ENCODE measurements around the gene AKAP7. TPM values are rescaled to one million over a fixed set of nuclear protein-coding genes. Genes with fewer than 3 reads are reported as not detected.

AKAP7 gene
- total and polyA plus RNA-seq, 12 donors = 1.8 to 15.4 (median 8.7) TPM

- WGBS, 2 donors = 76% methylated on average over 5 of the region's 5 CpGs
- Histone ChIP-seq H3K4me3 (no peak overlapping the region), H3K36me3 (no peaks in the 10 kb centered on the region), H3K4me1 (no peaks in the 10 kb centered on the region), H3K27me3 (no peaks in the 10 kb centered on the region), H3K9me3 (peaks cover 0 to 13% (median 0%) of the 10 kb centered on the region in 11 donors), H3K27ac (no peak overlapping the region)
- no peak for TF ChIP-seq CTCF (IDR thresholded peaks at IDR 0.05)
- intact Hi-C loops (cut with DNase I) = no loop called here
- ATAC-seq (no peak), DNase-seq (no peak)
Observed at GRCh38 chr6:131101911-131102680, 33.2 kb upstream of the AKAP7 start.

GRCh38 chr6:131103296-131103695 is 32.0 kb upstream of the AKAP7 start:
- Histone ChIP-seq H3K36me3 (no peaks in the 10 kb centered on the region), H3K4me1 (no peaks in the 10 kb centered on the region), H3K9me3 (peaks cover 0 to 12% (median 0%) of the 10 kb centered on the region in 11 donors), H3K27me3 (no peaks in the 10 kb centered on the region), H3K4me3 (no peak overlapping the region), H3K27ac (no peak overlapping the region)
- no peak for ATAC-seq
- intact Hi-C loops (cut with DNase I) = no loop called here
- no peak for TF ChIP-seq CTCF (IDR thresholded peaks at IDR 0.05)
- WGBS, 2 donors = 80 to 83% methylated on average over 4 of the region's 4 CpGs
- DNase-seq = no peak

- H3K27ac ChIP-seq = no peak overlapping the region
- intact Hi-C loops (cut with DNase I) = no loop called here
- WGBS, 2 donors = 89 to 93% methylated on average over 1 of the region's 1 CpG
- no peaks in the 10 kb centered on the region for H3K36me3 ChIP-seq
- H3K4me3 ChIP-seq = no peak overlapping the region
- no peak for DNase-seq
- no peaks in the 10 kb centered on the region for H3K4me1 ChIP-seq
- H3K9me3 ChIP-seq = peaks cover 0 to 12% (median 0%) of the 10 kb centered on the region in 11 donors
- no peak for TF ChIP-seq CTCF (IDR thresholded peaks at IDR 0.05)
- ATAC-seq = peak in 1 of 8 donors; percentile 11
- no peaks in the 10 kb centered on the region for H3K27me3 ChIP-seq
Observed at GRCh38 chr6:131103901-131104300, 31.4 kb upstream of the AKAP7 start.

GRCh38 chr6:131107151-131107550 is 28.1 kb upstream of the AKAP7 start:
- no peaks in the 10 kb centered on the region for H3K4me1 ChIP-seq
- intact Hi-C loops (cut with DNase I) = no loop called here
- ATAC-seq = peak in 3 of 8 donors; percentile 34 to 70 (median 46)

More at GRCh38 chr6:131107151-131107550, 28.1 kb upstream of the AKAP7 start:
- no peak for TF ChIP-seq CTCF (IDR thresholded peaks at IDR 0.05)
- H3K36me3 ChIP-seq = no peaks in the 10 kb centered on the region
- H3K9me3 ChIP-seq = no peaks in the 10 kb centered on the region
- H3K4me3 ChIP-seq = no peak overlapping the region
- 60 to 62% methylated on average over 1 of the region's 1 CpG for WGBS, 2 donors
- no peak overlapping the region for H3K27ac ChIP-seq
- DNase-seq = no peak
- no peaks in the 10 kb centered on the region for H3K27me3 ChIP-seq
